NCI-H187 treated with DMSO at 0.1 percent for 48 hours (cell line): ENCODE results near the gene VAMP5.
"Not testable (repeated sequence)": the region's sequence is repeated elsewhere in the genome, so short reads cannot be mapped to it uniquely, and the experiment has no call there.

Experiments used
- DNase-seq: peaks from one replicate; lab custom pipeline; 2025; lab: John Stamatoyannopoulos, UW

The VAMP5 gene

DNA sequence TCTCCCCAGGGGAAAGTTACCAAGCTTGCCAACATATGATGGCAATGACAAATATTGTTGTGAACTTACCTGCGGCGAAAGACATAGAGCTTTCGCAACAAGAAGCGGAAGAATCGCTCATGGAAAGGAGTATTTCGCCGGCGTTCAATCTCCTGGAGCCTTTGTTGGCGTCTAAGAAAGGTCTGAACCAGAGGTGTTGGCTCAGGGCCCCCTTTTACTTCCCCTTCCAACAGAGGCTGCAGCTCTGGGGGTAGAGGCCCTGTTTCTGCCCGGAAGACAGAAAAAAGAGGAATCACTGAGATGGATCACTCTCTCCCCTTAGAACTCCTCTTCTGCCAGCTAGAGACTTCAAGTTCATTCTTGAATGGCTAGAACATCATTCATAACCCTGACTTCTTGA is 33.7 kb upstream of the VAMP5 start:
- no peak for DNase-seq

DNA sequence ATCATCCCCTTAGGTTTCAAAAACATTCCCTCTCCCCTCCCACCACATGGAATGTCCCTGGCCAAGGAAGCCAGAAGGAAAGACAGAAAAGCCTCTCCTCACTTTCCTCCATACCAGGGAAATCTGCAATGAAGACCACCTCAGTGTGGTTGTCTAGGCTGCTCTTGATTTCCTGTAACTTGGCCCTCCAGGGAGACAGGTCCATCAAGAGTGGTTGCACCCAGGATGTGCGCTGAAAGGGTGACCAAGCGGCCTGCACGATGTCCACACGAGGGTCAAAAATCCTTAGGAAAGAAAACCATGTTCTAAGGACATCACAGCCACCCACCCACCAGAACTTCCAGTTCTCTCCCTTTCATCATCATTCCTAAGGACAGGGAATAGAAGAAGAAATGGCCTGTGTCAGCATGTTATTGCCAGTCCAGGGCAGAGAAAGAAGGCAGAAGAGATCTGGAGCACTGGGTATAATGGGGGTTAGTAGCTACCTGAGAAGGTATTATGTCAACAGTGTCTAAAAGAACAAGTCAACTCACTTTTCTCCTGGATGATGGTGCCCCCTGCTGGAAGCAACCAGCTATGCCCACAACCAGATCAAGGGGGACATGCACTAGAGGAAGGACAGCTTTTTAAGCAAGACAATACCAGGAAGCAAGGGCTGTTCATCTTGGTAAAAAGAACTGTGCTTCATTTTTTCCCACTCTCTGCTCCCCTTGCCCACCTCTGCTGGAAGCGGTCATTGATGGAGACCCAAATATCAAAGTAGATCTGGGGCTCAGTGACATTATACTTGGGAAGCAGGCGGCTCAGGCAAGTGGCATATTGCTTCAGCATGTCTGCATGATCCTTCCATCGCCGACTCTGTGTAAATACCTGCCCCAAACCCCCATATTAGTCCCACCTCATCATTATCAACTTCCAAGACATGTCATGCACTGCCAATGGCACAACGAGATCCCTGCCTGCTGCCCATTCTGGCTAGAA is 32.2 kb upstream of the VAMP5 start:
- peak; percentile 10 for DNase-seq

DNA sequence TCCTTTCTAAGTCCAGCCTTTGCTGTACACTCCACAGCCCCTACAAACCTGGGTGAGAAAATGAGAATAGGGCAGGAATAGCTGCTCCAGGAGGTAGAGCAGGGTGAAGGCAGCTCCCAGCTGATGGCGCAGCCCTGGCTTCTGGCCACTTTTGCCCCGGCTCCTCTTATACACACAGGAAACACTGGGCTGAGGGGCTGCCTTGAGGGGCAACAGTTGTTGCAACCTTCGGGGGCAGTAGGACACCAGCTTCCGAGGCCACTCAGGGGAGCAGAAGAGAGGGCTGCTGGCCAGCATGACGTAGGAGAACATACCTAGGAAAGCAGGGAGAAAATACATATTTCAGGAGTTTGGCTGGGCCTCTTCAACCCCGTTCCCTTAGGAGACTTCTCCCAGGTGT is 31.0 kb upstream of the VAMP5 start:
- DNase-seq, result no peak

DNA sequence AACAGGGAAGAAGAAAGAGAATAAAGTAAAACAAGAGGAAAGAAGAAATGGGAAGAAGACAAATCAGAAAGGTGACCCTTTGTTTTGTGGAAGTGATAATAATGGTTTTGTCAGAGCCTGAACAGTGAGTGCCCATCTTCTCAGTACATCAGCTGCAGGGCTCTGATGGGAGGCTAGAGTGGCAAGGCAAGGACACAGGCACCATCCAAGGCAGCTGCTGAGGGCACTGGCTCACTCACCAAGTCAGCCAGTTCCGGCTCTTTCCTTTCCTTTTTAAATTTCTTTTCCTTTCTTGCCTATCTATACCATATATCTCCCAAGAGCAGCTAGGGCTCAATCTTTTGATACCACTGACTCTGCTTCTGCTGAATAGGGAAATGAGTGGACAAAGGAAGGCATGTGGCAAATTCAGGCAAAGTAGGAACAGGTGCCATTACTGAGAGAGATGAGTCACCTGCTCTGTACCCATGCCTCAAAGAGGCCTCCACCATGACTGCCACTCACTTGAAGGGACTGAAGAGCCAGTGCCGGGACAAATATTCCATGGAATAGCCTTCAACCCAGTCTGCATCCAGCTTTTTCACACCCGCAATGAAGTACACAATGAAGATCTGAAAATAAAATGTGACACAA is 29.1 kb upstream of the VAMP5 start:
- DNase-seq, result no peak

DNA sequence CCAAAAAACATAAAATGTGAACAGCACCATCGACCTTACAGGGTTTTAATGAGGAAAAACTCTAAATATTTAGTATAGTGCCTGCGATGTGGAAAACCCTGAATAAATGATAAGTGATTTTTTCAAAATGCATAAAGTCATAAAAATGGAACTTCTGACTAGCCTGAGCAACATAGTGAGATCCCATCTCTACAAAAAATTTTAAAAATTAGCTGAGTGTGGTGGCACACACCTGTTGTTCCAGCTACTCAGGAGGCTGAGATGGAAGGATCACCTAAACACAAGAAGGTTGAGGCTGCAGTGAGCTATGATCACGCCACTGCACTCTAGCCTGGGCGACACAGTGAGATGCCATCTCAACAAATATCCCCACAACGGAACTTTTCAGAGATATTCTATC is 27.1 kb upstream of the VAMP5 start:
- DNase-seq, result no peak

DNA sequence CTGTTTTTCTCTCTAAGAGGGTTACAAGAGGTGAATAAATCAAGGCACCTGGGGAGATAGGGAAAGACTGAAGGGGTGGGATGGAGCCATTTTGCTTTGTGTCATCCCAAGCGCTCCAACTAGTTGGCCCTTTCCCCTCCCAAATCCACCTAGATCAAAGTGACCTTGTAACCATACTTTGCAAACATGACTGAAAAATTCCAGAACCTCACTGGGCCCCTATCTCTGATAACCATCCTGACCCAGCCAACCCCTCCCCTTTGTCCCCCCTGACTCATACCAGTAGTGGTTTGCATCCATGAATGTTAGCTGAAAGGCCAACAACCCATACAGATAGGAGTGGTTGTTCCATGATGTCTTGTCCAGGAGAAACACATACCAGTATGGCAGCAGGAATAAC is 26.1 kb upstream of the VAMP5 start:
- no peak for DNase-seq

DNA sequence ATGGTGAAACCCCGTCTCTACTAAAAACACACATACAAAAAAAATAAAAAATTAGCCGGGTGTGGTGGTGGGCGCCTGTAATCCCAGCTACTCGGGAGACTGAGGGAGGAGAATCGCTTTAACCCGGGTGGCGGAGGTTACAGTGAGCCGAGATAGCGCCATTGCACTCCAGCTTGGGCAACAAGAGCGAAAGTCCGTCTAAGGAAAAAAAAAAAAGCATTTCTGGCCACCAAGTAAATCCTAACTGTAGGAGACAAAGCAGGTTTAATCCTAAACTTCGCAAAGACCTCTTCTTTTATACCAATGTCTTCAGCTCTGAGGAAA is 23.9 kb upstream of the VAMP5 start:
- not testable (repeated sequence) for DNase-seq

DNA sequence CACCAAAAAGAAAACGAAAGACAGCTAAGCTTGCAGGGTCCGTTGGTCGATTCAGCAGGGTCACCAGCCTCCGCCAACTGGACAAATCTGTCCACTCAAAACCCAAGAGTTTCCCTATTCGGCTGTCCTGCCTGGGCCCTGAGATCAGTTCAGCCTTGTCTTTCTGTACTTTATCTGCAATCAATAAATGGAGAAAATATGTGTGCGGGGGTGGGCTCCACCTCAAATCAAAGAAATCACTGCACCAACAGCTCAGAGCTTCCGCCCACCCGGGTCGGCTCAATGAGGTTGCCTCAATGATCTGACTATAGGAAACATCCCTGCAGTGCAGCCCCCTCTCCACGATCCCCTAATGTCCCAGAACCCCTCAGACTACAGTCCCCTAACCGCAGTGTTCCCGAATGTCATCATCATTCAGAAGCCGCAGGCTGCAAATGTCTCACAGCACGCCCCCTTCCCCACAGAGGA is 23.4 kb upstream of the VAMP5 start:
- no peak for DNase-seq

DNA sequence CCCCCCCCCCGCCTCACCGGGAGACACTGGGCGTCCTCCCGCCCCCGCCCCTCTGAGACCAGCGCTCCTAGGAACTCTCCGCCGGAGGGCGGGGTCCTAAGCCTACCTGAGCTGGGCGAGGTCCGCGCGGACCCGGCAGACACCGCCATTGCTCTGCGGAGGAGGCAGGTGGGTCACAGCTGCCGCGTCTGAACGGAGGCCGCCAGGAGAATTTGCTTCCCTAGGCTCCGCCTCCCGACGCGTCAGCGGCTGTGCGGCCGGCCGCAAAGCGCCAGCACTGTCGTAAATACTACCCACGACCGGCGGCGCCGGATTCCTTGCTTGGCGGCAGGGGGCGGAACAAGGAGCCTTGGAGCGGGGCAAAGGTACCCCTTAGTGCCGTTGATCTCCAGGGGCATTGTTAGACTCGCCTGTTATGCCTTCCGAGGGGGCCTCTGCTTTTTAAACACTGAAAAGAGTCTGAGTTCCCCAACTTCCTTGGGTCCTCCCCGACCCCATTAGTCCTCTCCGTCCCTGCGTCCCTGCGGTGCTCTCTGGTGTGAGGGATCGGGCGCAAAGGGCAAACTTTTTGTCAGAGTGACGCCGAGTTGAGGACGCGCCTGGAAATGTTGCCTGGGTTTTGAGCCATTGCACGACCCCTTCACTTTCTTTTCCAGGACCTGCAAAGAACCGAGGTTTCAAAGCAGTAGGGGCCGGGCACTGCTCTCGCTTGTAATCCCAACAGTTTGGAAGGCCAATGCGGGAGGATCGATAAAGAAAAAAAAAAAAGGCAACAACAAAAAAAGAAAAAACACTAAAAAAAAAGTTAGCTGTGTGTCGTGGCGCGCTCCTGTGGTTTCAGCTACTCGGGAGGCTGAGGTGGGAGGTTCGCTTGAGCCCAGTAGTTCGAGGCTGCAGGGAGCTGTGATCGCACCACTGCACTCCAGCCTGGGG is 22.7 kb upstream of the VAMP5 start, which contains the start of gene GGCX:
TSS of gene GGCX (minus strand) at position 214 of the 933 bp plus-strand sequence. CDS start at position 149, 65 bp downstream.
- peak; percentile 25 for DNase-seq

DNA sequence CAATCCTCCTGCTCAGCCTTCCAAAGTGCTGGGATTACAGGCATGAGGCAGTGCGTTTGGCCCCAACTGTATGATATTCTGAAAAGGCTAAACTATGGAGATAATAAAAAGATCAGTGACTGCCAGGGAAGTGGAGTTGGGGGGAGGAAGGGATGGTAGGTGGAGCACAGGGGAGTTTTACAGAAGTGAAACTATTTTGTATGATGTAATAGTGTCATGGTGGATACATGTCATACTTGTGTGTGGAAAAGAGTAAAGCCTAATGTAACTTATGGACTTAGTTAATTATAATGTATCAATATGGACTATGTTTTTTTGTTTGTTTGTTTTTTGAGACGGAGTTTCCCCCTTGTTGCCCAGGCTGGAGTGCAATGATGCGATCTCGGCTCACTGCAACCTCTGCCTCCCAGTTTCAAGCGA is 20.1 kb upstream of the VAMP5 start:
- no peak for DNase-seq

DNA sequence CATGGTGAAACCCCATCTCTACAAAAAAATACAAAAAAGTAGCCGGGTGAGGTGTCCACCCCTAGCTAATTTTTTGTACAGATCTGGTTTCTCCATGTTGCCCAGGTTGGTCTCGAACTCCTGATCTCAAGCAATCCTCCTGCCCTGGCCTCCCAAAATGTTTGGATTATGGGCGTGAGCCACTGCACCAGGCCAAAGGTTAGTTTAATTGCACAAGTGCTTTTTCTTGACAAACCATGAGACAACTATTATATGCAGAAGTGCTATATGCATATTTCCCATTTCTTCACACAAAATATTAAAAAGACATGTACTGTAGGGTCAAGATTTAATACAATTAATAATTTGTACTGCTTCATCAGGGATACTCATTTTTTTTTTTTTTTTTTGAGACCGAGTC is 18.0 kb upstream of the VAMP5 start:
- no peak for DNase-seq

DNA sequence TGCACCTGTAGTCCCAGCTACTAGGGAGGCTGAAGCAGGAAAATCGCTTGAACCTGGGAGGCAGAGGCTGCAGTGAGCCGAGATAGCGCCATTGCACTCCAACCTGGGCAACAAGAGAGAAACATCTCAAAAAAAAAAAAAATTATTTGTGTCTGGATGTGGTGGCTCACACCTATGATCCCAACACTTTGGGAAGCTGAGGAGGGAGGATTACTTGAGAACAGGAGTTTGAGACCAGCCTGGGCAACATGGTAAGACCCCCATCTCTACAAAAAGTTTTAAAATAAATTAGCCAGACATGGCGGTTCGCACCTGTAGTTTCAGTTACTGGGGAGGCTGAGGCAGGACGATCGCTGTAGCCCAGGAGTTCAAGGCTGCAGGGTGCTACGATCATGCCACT is 8.5 kb upstream of the VAMP5 start:
- DNase-seq, result no peak

DNA sequence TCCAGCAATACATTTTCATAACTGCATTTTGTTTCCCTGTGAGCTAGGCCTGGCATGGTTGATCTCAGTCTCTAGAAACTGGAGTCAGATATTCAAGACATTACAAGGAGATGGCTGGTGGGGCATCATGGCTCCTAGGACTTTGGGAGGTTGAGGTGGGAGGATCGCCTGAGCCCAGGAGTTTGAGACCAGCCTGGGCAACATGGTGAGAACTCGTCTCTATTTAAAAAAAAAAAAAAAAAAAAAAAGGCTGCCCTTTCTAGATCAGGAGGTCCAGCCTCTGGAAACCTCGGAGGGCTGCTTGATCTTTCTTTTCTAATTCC is 7.2 kb upstream of the VAMP5 start:
- DNase-seq, result no peak

DNA sequence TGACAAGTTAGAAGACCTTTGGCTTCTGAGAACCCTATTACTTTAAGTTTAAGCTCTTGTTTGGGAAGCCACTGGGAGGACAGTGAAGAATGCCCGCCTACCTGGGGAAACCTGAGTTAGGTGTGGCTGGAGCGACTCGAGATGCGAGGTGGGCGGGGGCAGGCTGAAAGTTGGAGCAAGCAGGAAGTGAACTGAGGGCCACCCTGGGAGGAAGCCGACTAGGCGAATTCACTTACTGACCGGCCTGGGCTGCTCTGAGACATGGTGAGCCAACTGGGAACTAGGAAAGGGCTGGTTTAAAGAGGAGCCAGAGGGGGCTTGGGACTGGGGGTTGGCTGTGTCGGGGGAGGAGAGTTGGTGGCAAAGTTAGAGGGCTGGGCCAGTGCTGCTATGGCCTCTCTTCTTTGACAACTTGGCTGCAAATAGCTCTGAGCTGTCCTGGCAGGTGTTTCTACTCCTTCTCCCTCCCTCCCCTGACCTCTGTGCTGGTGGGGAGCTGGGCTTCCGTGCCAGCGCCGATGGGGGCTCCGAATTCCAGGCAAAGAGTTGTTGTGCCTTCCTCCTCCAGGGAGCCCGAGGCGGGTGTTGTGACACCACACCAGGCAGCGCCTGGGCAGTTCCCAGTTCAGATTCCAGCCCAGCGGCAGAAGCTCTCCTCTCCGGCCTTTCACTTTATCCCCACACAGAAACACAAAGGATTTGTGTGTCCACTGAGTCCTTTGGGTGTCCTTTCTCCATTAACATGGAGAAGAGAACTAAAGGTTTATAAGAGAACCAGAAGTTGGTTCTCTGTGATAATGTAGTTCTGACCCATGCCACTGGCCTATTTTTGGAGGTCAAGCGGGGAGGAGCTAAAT is 6.6 kb upstream of the VAMP5 start, which contains the start of gene VAMP8:
TSS of gene VAMP8 (plus strand) at position 201 of the 857 bp plus-strand sequence. CDS start at position 262, 61 bp downstream.
- no peak for DNase-seq

DNA sequence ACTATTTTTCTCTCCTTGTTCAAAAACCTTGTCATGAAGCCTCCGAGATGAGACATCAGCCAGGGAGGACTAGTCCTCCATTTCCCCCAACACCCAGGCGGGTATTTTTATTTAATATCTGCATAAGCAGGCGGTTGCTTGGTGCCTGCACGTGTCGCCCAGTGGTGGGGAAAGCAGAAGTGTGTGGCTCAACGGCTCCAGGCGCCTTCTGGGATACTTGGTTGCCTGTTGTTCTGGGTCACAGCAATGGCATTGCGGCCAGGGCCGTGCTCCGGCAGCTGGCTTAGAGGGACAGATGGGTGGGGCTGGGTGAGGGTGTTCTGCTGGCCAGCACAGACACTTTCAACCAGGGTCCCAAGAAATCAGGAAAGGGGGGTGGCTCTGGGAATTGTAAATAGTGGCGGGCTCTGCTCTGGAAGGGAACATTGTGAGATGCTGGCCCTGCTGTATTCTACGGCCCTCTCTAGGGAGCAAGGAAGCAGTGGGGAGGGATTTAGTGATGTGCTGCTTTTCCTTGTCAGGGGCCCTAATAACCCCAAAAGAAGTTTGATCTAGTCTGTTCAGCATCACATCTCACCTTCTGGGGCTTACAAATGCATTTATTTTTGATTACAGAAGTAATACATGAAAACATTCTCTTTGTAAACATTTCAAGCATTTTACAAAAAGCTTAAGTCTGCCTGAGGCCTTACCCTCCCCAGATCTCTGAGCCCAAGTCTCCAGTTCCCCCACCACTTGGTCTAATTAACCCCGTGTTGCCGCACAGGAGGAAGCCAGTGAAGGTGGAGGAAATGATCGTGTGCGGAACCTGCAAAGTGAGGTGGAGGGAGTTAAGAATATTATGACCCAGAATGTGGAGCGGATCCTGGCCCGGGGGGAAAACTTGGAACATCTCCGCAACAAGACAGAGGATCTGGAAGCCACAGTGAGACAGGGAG is 5.7 kb upstream of the VAMP5 start:
- no peak for DNase-seq

DNA sequence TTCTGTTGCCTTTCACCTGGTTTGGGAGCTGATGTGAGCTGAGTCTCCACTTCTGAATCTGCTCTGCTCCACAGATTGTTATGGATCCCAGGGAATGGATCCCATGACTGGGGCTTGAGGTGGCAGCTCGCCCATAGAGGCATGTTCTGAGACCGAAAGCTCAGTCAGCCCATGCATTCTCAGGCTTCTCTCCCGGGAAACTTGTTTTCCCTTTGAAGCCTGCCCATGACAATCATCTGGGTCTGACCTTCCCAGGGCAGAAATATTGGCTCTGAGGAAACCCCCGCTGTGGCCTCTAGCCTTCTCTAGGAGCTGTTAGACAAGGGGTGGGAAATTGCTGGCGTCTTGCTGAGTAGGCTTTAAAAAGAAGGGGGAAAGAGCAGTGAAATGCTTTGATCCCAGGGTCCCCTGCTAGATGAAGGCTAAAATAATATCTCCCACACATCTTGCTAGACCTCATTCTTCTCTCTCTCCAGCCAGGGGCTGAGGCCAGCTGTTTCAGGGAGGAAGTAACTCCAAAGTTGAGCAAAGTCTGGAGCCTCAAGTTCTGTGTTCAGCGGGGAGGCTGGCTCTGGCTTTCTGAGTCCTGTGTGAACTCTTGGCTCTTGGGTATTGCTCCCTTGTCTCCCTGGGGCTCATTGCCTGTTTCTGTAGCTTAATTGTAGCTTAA is 4.8 kb upstream of the VAMP5 start:
- DNase-seq, result no peak

DNA sequence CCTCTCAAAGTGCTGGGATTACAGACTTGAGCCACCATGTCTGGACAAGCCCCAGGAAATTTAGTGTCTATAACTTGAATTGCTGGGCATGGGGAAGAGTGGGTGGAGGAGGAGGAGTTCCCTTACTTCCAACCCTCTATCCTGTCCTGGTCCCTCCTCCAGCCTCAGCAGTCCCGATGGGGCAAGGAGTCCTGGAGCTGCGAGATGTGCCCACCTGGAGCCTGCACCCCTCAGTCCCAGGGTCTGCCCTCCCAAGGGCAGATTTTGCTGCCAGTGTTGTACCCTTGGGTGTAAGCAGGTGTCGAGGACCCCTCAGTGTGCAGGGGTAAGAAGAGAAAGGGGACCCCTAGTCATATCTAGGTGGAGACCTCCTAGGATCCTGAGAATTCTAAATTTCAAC is 4.0 kb upstream of the VAMP5 start:
- DNase-seq, result no peak

DNA sequence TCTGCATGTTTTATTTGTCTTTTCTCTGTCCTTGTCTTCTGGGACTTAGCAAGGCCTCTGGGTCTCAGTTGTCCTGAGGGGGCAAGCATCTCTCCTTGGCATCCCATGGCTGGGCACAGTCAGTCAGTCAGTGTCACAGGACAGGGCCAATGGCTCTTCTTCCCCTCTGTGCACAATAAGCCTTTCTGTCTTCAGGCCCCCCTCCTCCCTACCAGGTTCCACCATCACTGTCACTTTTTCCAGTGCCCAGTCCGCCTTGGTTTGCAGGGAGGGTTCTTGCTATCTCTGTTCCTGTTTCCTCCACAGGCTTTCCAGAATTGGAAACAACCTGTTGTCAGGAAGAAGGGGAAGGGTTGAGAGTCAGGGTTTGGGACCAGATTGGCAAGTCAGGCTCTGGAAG is 1.7 kb upstream of the VAMP5 start:
- no peak for DNase-seq

DNA sequence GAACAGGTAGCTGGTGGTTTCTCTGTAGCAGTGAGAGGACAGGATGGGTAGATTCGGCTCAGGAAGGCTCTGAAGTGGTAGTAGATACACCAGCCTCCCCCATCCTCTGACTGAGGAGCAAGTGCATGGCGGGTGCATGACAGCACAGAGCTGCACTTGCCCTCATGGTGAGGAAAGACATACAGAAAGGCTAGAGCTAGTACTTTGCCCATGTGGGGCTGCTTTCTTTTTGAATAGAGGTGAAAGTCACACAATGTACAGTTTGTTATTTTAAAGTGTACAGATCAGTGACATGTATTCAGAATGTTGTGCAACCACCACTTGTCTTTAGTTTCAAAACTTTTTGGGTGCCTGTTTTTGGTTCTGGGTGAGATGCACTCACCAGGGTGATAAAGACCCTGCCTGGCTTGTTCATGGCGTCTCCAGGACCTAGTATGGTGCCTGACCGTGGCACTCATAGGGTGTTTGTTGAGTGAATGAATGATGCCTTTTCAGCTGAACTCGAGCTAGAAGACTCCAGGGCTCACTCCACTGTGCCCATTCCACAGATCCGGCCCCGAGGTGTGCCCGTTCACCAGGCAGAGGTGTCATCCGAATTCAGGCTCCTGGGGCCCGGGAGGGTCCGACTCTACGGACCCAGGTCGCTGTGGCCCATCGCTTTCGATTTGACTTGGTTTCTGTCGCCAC is 421 bp upstream of the VAMP5 start:
- no peak for DNase-seq
